Motor neuron (in vitro differentiated cells): ENCODE measurements around the gene APAF1. TPM values are rescaled to one million over a fixed set of nuclear protein-coding genes. Genes with fewer than 3 reads are reported as not detected.
A peak's percentile ranks its signal among the peaks of the same experiment; 100 is the strongest.
"Not testable (repeated sequence)": the region's sequence is repeated elsewhere in the genome, so short reads cannot be mapped to it uniquely, and the experiment has no call there.

Experiments used
- ATAC-seq, 8 experiments: fragments of 200-7000 bp; cut with Tn5 transposase; replicated peaks in 6 of 8; 2 replicates each; pipeline ENCODE4 v1.8.0; 2021; ENCODE audit warnings: mild to moderate bottlenecking in 8 of 8, moderate library complexity in 8 of 8
- H3K27ac ChIP-seq, 2 donors: fragments of 250-450 bp; sonication (Bioruptor Pico); 2 replicates each; pipeline ENCODE4 v1.9.0; 2021; ENCODE audit warnings: antibody characterized with exemption in 2 of 2, mild to moderate bottlenecking in 2 of 2, moderate library complexity in 1 of 2
- H3K4me1 ChIP-seq, 2 donors: fragments of 250-450 bp; sonication (Bioruptor Pico); replicated peaks in 1 of 2; 2 replicates each; pipeline ENCODE4 v1.6.1; 2021; ENCODE audit warnings: antibody characterized with exemption in 2 of 2, mild to moderate bottlenecking in 2 of 2, moderate library complexity in 1 of 2
- H3K4me3 ChIP-seq, 5 donors: fragments of 250-450 bp; sonication (Bioruptor Pico); 2 replicates each; pipeline ENCODE4 v1.9.0; 2021; ENCODE audit warnings: antibody characterized with exemption in 5 of 5, mild to moderate bottlenecking in 5 of 5, moderate library complexity in 4 of 5
- WGBS, 10 experiments: fragments of 450-650 bp; shearing (Covaris generic); methylation state at CpG; one replicate each; pipeline ENCODE4 v1.0.0; 2022; 5-methylcytosine and 5-hydroxymethylcytosine counted together
- in situ Hi-C, 9 experiments: fragments of 400-800 bp; cut with MboI; loops; one replicate each; pipeline ENCODE4 v1.15.0; 2021; ENCODE audit warnings: low sequenced_read_pairs in 9 of 9, low pct_unique_long_range_greater_than_20kb in 2 of 9; ENCODE audit not compliant: unreplicated experiment in 9 of 9
- total RNA-seq, 8 experiments: library from RNA; unstranded; fragments of 300-600 nt; gene quantifications; 2 replicates each; pipeline versions ENCODE4 v1.2.3 to v1.2.4, GENCODE V29; 2022

APAF1 gene, protein sequence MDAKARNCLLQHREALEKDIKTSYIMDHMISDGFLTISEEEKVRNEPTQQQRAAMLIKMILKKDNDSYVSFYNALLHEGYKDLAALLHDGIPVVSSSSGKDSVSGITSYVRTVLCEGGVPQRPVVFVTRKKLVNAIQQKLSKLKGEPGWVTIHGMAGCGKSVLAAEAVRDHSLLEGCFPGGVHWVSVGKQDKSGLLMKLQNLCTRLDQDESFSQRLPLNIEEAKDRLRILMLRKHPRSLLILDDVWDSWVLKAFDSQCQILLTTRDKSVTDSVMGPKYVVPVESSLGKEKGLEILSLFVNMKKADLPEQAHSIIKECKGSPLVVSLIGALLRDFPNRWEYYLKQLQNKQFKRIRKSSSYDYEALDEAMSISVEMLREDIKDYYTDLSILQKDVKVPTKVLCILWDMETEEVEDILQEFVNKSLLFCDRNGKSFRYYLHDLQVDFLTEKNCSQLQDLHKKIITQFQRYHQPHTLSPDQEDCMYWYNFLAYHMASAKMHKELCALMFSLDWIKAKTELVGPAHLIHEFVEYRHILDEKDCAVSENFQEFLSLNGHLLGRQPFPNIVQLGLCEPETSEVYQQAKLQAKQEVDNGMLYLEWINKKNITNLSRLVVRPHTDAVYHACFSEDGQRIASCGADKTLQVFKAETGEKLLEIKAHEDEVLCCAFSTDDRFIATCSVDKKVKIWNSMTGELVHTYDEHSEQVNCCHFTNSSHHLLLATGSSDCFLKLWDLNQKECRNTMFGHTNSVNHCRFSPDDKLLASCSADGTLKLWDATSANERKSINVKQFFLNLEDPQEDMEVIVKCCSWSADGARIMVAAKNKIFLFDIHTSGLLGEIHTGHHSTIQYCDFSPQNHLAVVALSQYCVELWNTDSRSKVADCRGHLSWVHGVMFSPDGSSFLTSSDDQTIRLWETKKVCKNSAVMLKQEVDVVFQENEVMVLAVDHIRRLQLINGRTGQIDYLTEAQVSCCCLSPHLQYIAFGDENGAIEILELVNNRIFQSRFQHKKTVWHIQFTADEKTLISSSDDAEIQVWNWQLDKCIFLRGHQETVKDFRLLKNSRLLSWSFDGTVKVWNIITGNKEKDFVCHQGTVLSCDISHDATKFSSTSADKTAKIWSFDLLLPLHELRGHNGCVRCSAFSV (N-terminal part only)
- 10 to 100 TPM in 7 of 8 experiments, 1 to 10 TPM in 1; 6.0 to 25.8 (median 22.9) TPM for total RNA-seq

DNA sequence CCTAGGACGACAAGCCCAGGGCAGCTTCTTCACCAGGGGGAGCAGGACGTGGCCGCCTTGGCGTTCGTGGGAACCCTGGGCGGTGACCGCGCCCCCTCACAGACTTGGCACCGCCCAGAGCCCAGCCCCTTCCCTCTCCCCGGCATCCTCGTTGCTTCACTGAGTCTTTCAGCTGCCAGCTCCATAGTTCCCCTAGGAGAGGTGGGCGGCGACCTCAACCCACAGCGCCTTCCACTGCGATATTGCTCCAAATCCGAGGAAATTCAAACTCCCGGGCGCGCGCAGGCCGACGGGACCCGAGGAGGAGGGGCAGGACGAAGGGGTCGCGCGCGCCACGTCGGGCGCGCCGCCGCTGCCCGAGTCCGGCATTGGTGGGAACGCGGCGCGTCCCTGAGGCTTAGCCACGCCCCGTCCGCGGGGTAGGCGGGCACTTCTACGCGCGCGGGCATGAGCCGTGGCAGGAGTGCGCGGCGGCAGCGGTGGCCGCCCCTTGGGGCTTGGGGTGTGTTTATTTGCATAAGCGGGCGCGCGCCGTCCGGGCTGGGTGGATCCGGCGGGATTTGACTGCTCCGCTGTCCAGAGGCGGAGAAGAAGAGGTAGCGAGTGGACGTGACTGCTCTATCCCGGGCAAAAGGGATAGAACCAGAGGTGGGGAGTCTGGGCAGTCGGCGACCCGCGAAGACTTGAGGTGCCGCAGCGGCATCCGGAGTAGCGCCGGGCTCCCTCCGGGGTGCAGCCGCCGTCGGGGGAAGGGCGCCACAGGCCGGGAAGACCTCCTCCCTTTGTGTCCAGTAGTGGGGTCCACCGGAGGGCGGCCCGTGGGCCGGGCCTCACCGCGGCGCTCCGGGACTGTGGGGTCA lies at the start of gene APAF1, which contains the start of gene IKBIP:
Gene APAF1 (plus strand): TSS at position 579 of the 860 bp plus-strand sequence. CDS start 3,070 bp downstream, outside the sequence.
Gene IKBIP (minus strand): TSS at position 77 of the 860 bp plus-strand sequence. CDS start 87 bp downstream, outside the sequence.
- Histone ChIP-seq H3K27ac (peak within 1 kb of the TSS; percentile 73 to 86), H3K4me1 (peaks cover 3 to 5% of the 10 kb centered on the region in 2 donors), H3K4me3 (peak within 1 kb of the TSS; percentile 69 to 90 (median 75))
- in situ Hi-C loops: no loop called here
- 0 to 8% (median 0%) methylated on average over 5 to 18 of the region's 91 CpGs; no CpG with 5 or more reads in 6 of the 10 experiments for WGBS, 10 experiments
- ATAC-seq: peak; percentile 79 to 92 (median 90)

DNA sequence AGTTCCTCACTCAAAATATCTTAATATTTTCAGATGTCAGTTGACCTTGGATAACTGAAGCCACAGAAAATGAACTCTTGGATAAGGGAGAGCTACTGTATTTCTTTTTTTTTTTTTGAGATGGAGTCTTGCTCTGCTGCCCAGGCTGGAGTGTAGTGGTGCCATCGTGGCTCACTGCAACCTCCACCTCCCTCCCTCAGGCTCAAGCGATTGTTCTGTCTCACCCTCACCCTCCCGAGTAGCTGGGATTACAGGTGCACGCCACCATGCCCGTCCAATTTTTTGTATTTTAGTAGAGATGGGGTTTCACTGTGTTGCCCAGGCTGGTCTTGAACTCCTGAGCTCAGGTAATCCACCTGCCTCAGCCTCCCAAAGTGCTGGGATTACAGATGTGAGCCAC lies 47.8 kb upstream of the APAF1 start:
- 80 to 100% (median 89%) methylated on average over 1 to 5 of the region's 5 CpGs; no CpG with 5 or more reads in 4 of the 10 experiments for WGBS, 10 experiments

DNA sequence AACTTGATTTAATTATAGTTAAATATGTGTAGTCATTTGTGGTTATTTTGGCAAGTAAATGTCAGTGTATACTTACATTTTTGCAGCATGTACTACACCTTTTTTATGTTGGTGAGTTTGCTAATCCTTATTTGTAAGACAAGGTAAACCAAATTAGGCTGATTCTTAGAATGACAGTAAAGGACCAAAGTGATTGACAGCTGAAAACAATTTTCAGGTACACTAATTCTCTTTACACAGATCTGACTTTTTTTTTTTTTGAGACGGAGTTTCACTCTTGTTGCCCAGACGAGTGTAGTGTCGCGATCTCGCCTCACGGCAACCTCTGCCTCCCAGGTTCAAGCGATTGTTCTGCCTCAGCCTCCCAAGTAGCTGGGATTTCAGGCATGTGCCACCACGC lies 43.2 kb upstream of the APAF1 start:
- H3K4me1 ChIP-seq: no peaks in the 10 kb centered on the region
- WGBS, 10 experiments: 83 to 100% (median 96%) methylated on average over 1 to 8 of the region's 8 CpGs; no CpG with 5 or more reads in 3 of the 10 experiments
- in situ Hi-C loops: no loop called here
- no peak for ATAC-seq
- no peak overlapping the region for H3K27ac ChIP-seq
- H3K4me3 ChIP-seq: no peak overlapping the region

More for the DNA sequence above, 47.8 kb upstream of the APAF1 start:
- H3K27ac ChIP-seq, in situ Hi-C loops, H3K4me3 ChIP-seq, H3K4me1 ChIP-seq, ATAC-seq: not testable (repeated sequence)

DNA sequence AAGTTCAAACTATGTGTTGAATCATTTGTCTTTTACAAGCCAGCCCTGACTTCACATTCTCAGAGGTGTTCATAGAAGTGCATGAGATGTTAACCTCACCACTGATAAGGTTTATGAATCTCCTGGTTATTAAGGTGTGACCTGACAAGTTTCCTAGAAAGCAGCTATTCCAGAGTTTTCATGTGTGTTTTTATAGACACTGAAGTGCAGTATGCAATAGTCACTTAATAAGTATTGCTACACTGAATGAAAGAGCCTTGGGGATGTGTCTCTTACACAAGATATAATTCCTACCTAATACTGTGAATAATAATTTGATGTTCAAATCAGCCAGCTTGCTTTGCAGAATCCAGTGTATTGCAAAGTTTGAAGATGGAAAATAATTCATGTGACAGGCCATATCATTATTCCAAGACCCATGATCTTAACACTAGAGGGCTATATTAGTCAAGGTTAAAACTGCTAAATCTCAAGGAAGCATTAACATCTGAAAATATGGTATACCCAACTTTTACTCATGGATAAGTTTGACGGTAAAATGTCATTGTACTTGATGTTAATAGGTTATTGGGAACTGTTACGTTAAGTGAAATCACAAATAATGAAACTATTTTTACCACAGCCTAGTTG lies 38.6 kb upstream of the APAF1 start:
- Histone ChIP-seq H3K27ac (no peak overlapping the region), H3K4me1 (no peaks in the 10 kb centered on the region), H3K4me3 (no peak overlapping the region)
- in situ Hi-C loops: no loop called here
- peak in 1 of 8 experiments; percentile 11 for ATAC-seq
- WGBS, 10 experiments: 57 to 100% (median 92%) methylated on average over 1 to 2 of the region's 2 CpGs; no CpG with 5 or more reads in 1 of the 10 experiments

DNA sequence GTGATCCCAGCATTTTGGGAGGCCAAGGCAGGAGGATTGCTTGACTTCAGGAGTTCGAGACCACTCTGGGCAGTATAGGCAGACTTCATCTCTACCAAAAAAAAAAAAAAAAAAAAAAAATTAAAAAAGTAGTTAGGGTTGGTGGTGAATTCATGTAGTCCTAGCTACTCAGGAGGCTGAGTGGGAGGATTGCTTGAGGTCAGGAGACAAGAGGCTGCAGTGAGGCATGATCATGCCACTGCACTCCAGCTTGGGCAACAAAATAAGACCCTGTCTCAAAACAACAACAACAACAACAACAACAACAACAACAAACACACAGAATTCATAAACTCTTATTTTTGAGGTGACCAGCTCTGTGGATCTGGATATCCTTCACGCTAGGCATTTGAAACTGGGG lies 34.5 kb upstream of the APAF1 start:
- H3K27ac ChIP-seq: no peak overlapping the region
- H3K4me1 ChIP-seq: no peaks in the 10 kb centered on the region
- in situ Hi-C loops: no loop called here
- no peak for ATAC-seq
- no peak overlapping the region for H3K4me3 ChIP-seq
- 85 to 100% (median 100%) methylated on average over 1 to 2 of the region's 2 CpGs; no CpG with 5 or more reads in 3 of the 10 experiments for WGBS, 10 experiments

DNA sequence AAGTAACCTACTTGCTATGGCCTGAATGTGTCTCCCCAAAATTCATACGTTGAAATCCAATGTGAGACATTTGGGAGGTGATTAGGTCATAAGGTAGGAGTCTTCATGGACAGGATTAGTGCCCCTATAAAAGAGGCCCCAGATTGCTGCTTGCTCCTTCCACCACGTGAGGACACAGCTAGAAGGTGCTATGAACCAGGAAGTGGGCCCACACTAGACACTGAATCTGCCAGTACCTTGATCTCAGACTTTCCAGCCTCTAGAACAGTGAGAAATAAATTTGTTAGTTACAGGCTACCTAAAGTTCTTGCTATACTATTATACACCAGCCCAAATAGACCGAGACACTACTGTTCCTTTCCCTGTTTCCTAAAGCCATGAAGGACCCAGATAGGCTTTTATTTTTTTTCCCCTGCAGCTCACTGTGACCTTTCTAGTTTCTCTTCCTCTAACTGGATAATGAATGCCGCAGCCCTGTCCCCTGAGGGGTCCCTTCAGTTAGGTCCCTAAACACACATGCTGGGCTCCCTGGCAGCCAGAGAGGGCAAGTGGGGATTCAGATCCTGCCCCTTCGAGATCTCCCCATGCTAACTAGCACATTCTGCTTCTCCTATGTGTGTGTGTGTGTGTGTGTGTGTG lies 32.3 kb upstream of the APAF1 start:
- ATAC-seq: no peak
- WGBS, 10 experiments: 40 to 100% (median 84%) methylated on average over 1 to 3 of the region's 5 CpGs; no CpG with 5 or more reads in 2 of the 10 experiments
- H3K4me1 ChIP-seq: no peaks in the 10 kb centered on the region
- no peak overlapping the region for H3K27ac ChIP-seq
- no peak overlapping the region for H3K4me3 ChIP-seq
- in situ Hi-C loops: no loop called here

DNA sequence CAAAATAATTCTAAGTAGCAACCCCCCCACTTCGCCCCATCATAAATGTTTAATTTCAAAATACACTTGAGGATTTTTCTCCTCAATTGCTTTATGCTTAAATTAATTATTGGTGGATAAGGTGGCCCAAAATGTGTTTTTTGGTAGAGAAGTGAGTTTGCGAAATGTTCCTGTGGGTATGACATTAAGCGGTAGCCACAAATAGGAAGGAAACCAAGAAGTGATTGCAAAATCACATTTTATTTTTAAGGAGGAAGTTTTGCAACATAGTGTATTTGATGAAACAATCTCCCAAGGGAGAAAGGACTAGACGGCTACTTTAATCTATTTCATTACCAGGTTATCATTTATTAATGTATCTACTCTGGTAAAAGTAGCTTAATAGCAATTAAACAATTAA lies 26.1 kb upstream of the APAF1 start:
- ATAC-seq: no peak
- H3K27ac ChIP-seq: no peak overlapping the region
- in situ Hi-C loops: no loop called here
- H3K4me3 ChIP-seq: no peak overlapping the region
- no peaks in the 10 kb centered on the region for H3K4me1 ChIP-seq
- 42 to 100% (median 92%) methylated on average over 1 to 4 of the region's 4 CpGs for whole genome bisulfite sequencing, 10 experiments

DNA sequence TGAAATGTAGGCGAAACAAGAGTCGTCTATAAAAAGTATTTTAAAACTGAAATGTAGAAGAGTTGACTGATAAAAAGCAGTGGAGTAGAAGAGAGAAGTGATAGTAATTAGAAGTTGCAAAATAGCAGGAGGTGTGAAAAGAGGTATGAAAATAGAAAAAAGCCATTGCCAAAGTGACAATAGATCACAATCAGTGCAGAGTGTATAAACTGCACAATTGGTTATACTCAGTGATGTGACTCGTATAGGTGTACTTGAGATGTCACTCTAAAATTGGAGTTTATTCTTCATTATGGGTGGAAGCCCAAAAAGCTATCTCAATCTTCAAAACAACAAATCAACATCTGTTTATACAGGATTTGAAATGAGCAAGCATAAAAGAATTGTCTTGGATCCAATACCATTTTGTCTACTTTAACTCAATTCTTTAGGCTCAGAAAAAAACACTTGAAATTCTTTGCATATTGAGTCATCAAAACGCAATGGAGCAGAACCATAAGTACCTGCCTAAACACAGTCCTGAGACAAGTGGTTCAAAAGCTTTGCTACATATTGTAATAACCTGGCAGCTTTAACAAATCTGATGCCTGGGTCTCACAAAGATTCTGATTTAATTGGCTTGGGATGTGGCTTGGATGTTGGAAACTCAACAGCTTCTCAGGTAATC lies 9.3 kb upstream of the APAF1 start:
- 69 to 100% (median 95%) methylated on average over 3 to 4 of the region's 4 CpGs for WGBS, 10 experiments
- no peaks in the 10 kb centered on the region for H3K4me1 ChIP-seq
- peak in 2 of 8 experiments; percentile 50 to 65 for ATAC-seq
- in situ Hi-C loops: no loop called here
- H3K4me3 ChIP-seq: no peak overlapping the region
- H3K27ac ChIP-seq: no peak overlapping the region

DNA sequence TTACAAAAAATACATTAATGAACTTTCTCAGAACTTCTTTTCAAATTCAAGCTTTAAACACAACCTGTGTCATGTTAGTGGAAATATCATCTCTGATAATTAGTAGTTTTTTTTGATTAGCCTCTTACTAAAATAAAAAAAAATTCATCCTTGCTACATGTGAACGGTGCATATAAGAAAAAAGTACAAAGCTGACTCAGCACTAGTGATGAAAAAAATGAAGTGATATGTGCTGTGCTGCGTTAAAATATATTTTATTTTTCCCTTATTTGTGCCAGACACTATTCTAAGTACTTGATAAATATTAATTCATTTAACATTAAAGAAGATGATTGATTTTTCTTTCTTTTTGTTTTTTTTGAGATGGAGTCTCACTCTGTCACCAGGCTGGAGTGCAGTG lies 8.0 kb upstream of the APAF1 start:
- no peak overlapping the region for H3K4me3 ChIP-seq
- H3K4me1 ChIP-seq: no peaks in the 10 kb centered on the region
- in situ Hi-C loops: no loop called here
- WGBS, 10 experiments: 77 to 100% (median 92%) methylated on average over 2 of the region's 2 CpGs; no CpG with 5 or more reads in 2 of the 10 experiments
- ATAC-seq: no peak
- H3K27ac ChIP-seq: no peak overlapping the region

DNA sequence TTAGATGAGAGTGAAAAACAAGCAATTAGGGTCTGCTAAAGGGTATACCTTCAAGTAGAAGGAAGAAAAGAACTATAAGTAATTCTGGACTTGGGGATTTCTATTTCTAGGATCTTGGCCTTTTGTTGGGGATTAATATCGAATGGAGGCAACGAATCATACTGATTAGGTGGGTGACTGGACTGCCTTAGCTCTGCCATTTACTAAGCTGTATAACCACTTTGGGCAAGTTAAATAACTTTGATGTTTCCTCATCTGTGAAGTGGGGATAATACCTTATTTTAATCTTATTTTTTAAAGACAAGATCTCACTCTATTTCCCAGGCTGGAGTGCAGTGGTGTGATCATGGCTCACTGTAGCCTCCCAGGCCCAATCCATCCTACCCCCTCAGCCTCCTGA lies 7.1 kb upstream of the APAF1 start:
- 93 to 100% (median 100%) methylated on average over 2 of the region's 2 CpGs; no CpG with 5 or more reads in 5 of the 10 experiments for WGBS, 10 experiments
- Histone ChIP-seq H3K27ac (no peak overlapping the region), H3K4me3 (no peak overlapping the region), H3K4me1 (no peaks in the 10 kb centered on the region)
- ATAC-seq: no peak
- in situ Hi-C loops: no loop called here

DNA sequence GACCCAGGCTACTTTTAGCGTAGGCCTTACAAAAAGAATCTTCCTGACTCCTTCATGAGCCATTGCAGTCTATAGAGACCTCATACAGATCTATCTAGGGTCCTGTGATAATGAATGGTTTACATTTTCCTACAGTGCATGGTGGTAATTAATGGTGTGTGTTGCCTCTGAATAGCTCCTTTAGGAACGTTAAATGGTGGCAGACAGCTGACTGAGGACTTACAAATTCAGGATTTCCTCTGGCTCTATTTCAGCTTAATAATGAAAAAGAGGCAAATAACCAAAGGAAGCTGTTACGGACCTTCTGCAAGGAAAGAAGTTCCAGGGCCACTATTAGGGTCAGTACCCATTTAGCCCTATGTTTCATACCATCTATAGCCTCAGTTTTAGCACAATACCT lies 5.6 kb upstream of the APAF1 start:
- 71 to 100% (median 97%) methylated on average over 1 to 2 of the region's 3 CpGs; no CpG with 5 or more reads in 2 of the 10 experiments for WGBS, 10 experiments
- no peak for ATAC-seq
- no peak overlapping the region for H3K27ac ChIP-seq
- in situ Hi-C loops: no loop called here
- H3K4me1 ChIP-seq: no peaks in the 10 kb centered on the region
- H3K4me3 ChIP-seq: no peak overlapping the region
